Stimulated activated naive CD8-positive, alpha-beta T cell treated with anti-CD3 and anti-CD28 coated beads, Interleukin-15, Interleukin-2, amounts not matched to agents 100 ng/mL and 50 ng/mL, for 24 hours (primary cell): Measurements from ENCODE around the gene KLHL29.
"Not testable (repeated sequence)": the region's sequence is repeated elsewhere in the genome, so short reads cannot be mapped to it uniquely, and the experiment has no call there.

ENCODE experiments used
- H3K27ac Mint-ChIP-seq: one replicate; pipeline ENCODE4 v1.8.0; 2021; ENCODE audit warnings: mild to moderate bottlenecking, mixed read lengths
- H3K27me3 Mint-ChIP-seq: one replicate; pipeline ENCODE4 v1.8.0; 2021; ENCODE audit warnings: mixed read lengths
- H3K36me3 Mint-ChIP-seq: one replicate; pipeline ENCODE4 v1.8.0; 2021; ENCODE audit warnings: low read depth, mixed read lengths
- H3K4me1 Mint-ChIP-seq: one replicate; pipeline ENCODE4 v1.8.0; 2021; ENCODE audit warnings: low read depth, mixed read lengths
- H3K4me3 Mint-ChIP-seq: one replicate; pipeline ENCODE4 v1.8.0; 2021; ENCODE audit warnings: mild to moderate bottlenecking, mixed read lengths
- H3K9me3 Mint-ChIP-seq: one replicate; pipeline ENCODE4 v1.8.0; 2021; ENCODE audit warnings: mixed read lengths

The KLHL29 gene

GRCh38 chr2:23711979-23712755 lies 327.2 kb downstream of the KLHL29 start:
- Mint-ChIP-seq H3K4me1 (no peaks in the 10 kb centered on the region), H3K27me3 (no peaks in the 10 kb centered on the region), H3K27ac (no peak overlapping the region), H3K4me3 (no peak overlapping the region), H3K9me3 (no peaks in the 10 kb centered on the region), H3K36me3 (peaks cover 28% of the 10 kb centered on the region)

GRCh38 chr2:23712756-23713151 lies 327.8 kb downstream of the KLHL29 start:
- Mint-ChIP-seq H3K27ac (no peak overlapping the region), H3K9me3 (no peaks in the 10 kb centered on the region), H3K36me3 (peaks cover 23% of the 10 kb centered on the region), H3K27me3 (no peaks in the 10 kb centered on the region), H3K4me3 (no peak overlapping the region), H3K4me1 (no peaks in the 10 kb centered on the region)

- Mint-ChIP-seq H3K27ac (no peak overlapping the region), H3K4me3 (no peak overlapping the region), H3K36me3 (peaks cover 25% of the 10 kb centered on the region), H3K4me1 (no peaks in the 10 kb centered on the region), H3K9me3 (no peaks in the 10 kb centered on the region), H3K27me3 (no peaks in the 10 kb centered on the region)
These were observed 328.4 kb downstream of the KLHL29 start for GRCh38 chr2:23713351-23713750.

- no peaks in the 10 kb centered on the region for H3K4me1 Mint-ChIP-seq
- H3K27ac Mint-ChIP-seq = no peak overlapping the region
- peaks cover 19% of the 10 kb centered on the region for H3K9me3 Mint-ChIP-seq
- H3K36me3 Mint-ChIP-seq = peaks cover 35% of the 10 kb centered on the region
- no peak overlapping the region for H3K4me3 Mint-ChIP-seq
- H3K27me3 Mint-ChIP-seq = no peaks in the 10 kb centered on the region
These were observed 334.1 kb downstream of the KLHL29 start for GRCh38 chr2:23718931-23719700.

- Mint-ChIP-seq H3K27me3 (no peaks in the 10 kb centered on the region), H3K36me3 (peaks cover 41% of the 10 kb centered on the region), H3K4me1 (no peaks in the 10 kb centered on the region), H3K27ac (no peak overlapping the region), H3K9me3 (peaks cover 22% of the 10 kb centered on the region), H3K4me3 (no peak overlapping the region)
These were observed 334.7 kb downstream of the KLHL29 start for GRCh38 chr2:23719716-23720115.

GRCh38 chr2:23720705-23721453 lies 335.9 kb downstream of the KLHL29 start:
- Mint-ChIP-seq H3K9me3 (peaks cover 26% of the 10 kb centered on the region), H3K27ac (no peak overlapping the region), H3K27me3 (no peaks in the 10 kb centered on the region), H3K36me3 (peaks cover 53% of the 10 kb centered on the region), H3K4me3 (no peak overlapping the region), H3K4me1 (no peaks in the 10 kb centered on the region)

GRCh38 chr2:23721454-23721826 lies 336.5 kb downstream of the KLHL29 start:
- Mint-ChIP-seq H3K4me1 (no peaks in the 10 kb centered on the region), H3K36me3 (peaks cover 57% of the 10 kb centered on the region), H3K27me3 (no peaks in the 10 kb centered on the region), H3K27ac (no peak overlapping the region), H3K4me3 (no peak overlapping the region), H3K9me3 (peaks cover 26% of the 10 kb centered on the region)

GRCh38 chr2:23722255-23722654 lies 337.3 kb downstream of the KLHL29 start:
- no peaks in the 10 kb centered on the region for H3K4me1 Mint-ChIP-seq
- no peak overlapping the region for H3K27ac Mint-ChIP-seq

GRCh38 chr2:23723029-23723428 lies 338.1 kb downstream of the KLHL29 start:
- peaks cover 65% of the 10 kb centered on the region for H3K36me3 Mint-ChIP-seq

More at GRCh38 chr2:23722255-23722654, 337.3 kb downstream of the KLHL29 start:
- H3K27me3 Mint-ChIP-seq = no peaks in the 10 kb centered on the region
- H3K9me3 Mint-ChIP-seq = peaks cover 26% of the 10 kb centered on the region
- peaks cover 61% of the 10 kb centered on the region for H3K36me3 Mint-ChIP-seq
- no peak overlapping the region for H3K4me3 Mint-ChIP-seq

GRCh38 chr2:23734416-23734815 lies 349.4 kb downstream of the KLHL29 start:
- H3K27ac Mint-ChIP-seq = no peak overlapping the region
- H3K4me3 Mint-ChIP-seq = no peak overlapping the region
- peaks cover 45% of the 10 kb centered on the region for H3K36me3 Mint-ChIP-seq
- H3K4me1 Mint-ChIP-seq = no peaks in the 10 kb centered on the region
- H3K9me3 Mint-ChIP-seq = peaks cover 10% of the 10 kb centered on the region
- H3K27me3 Mint-ChIP-seq = no peaks in the 10 kb centered on the region

More at GRCh38 chr2:23723029-23723428, 338.1 kb downstream of the KLHL29 start:
- not testable (repeated sequence) for H3K27ac Mint-ChIP-seq, H3K4me3 Mint-ChIP-seq, H3K4me1 Mint-ChIP-seq, H3K27me3 Mint-ChIP-seq
- H3K9me3 Mint-ChIP-seq = peaks cover 26% of the 10 kb centered on the region

GRCh38 chr2:23736783-23737182 lies 351.8 kb downstream of the KLHL29 start:
- H3K4me3 Mint-ChIP-seq, H3K9me3 Mint-ChIP-seq, H3K27me3 Mint-ChIP-seq, H3K27ac Mint-ChIP-seq, H3K4me1 Mint-ChIP-seq: not testable (repeated sequence)
- peaks cover 44% of the 10 kb centered on the region for H3K36me3 Mint-ChIP-seq

- Mint-ChIP-seq H3K4me1 (no peaks in the 10 kb centered on the region), H3K9me3 (no peaks in the 10 kb centered on the region), H3K27ac (no peak overlapping the region), H3K36me3 (peaks cover 24% of the 10 kb centered on the region), H3K27me3 (no peaks in the 10 kb centered on the region), H3K4me3 (no peak overlapping the region)
These were observed 360.2 kb downstream of the KLHL29 start for GRCh38 chr2:23745068-23745725.

- H3K27ac Mint-ChIP-seq = no peak overlapping the region
- no peaks in the 10 kb centered on the region for H3K27me3 Mint-ChIP-seq
- no peaks in the 10 kb centered on the region for H3K9me3 Mint-ChIP-seq
- peaks cover 24% of the 10 kb centered on the region for H3K36me3 Mint-ChIP-seq
- H3K4me3 Mint-ChIP-seq = no peak overlapping the region
- no peaks in the 10 kb centered on the region for H3K4me1 Mint-ChIP-seq
These were observed 360.7 kb downstream of the KLHL29 start for GRCh38 chr2:23745726-23746105.

- H3K4me1 Mint-ChIP-seq = no peaks in the 10 kb centered on the region
- H3K27ac Mint-ChIP-seq = no peak overlapping the region
- peaks cover 28% of the 10 kb centered on the region for H3K36me3 Mint-ChIP-seq
- H3K9me3 Mint-ChIP-seq = no peaks in the 10 kb centered on the region
- no peaks in the 10 kb centered on the region for H3K27me3 Mint-ChIP-seq
- H3K4me3 Mint-ChIP-seq = no peak overlapping the region
These were observed 361.3 kb downstream of the KLHL29 start for GRCh38 chr2:23746141-23746863.
